ENCODE results near the gene RPS6KL1. TPM values are rescaled to one million over a fixed set of nuclear protein-coding genes. Genes with fewer than 3 reads are reported as not detected.

The RPS6KL1 gene
- total and polyA plus RNA-seq, 9 donors, result 6.1 to 11.2 (median 7.6) TPM

GRCh38 chr14:74921987-74922751, 891 bp downstream of the RPS6KL1 start:
- H3K36me3 ChIP-seq (ENCODE audit: control insufficient read depth, insufficient read depth, low read length), result no peaks in the 10 kb centered on the region
- peak overlapping the region; percentile 51 for H3K4me3 ChIP-seq (ENCODE audit: low read length)
- DNase-seq, result no peak
- WGBS (ENCODE audit: insufficient coverage), result 60% methylated on average over 15 of the region's 19 CpGs
- peaks cover 28% of the 10 kb centered on the region for H3K4me1 ChIP-seq (ENCODE audit: control insufficient read depth, insufficient read depth, low read length)
- H3K27ac ChIP-seq (ENCODE audit: low read length), result no peak overlapping the region
- peaks cover 2% of the 10 kb centered on the region for H3K27me3 ChIP-seq (ENCODE audit: control insufficient read depth, insufficient read depth, low read length)
- no peaks in the 10 kb centered on the region for H3K9me3 ChIP-seq (replicated peaks; ENCODE audit: control insufficient read depth, low read depth, low read length)

GRCh38 chr14:74921053-74921620, 1.9 kb downstream of the RPS6KL1 start:
- DNase-seq, result no peak
- Histone ChIP-seq H3K36me3 (ENCODE audit: control insufficient read depth, insufficient read depth, low read length) (no peaks in the 10 kb centered on the region), H3K9me3 (replicated peaks; ENCODE audit: control insufficient read depth, low read depth, low read length) (no peaks in the 10 kb centered on the region), H3K27me3 (ENCODE audit: control insufficient read depth, insufficient read depth, low read length) (peaks cover 2% of the 10 kb centered on the region), H3K4me3 (ENCODE audit: low read length) (no peak overlapping the region), H3K27ac (ENCODE audit: low read length) (no peak overlapping the region), H3K4me1 (ENCODE audit: control insufficient read depth, insufficient read depth, low read length) (peaks cover 39% of the 10 kb centered on the region)
- 90% methylated on average over 18 of the region's 19 CpGs for WGBS (ENCODE audit: insufficient coverage)

GRCh38 chr14:74920281-74920680, 2.8 kb downstream of the RPS6KL1 start:
- Histone ChIP-seq H3K27ac (ENCODE audit: low read length) (no peak overlapping the region), H3K36me3 (ENCODE audit: control insufficient read depth, insufficient read depth, low read length) (no peaks in the 10 kb centered on the region), H3K4me3 (ENCODE audit: low read length) (no peak overlapping the region), H3K27me3 (ENCODE audit: control insufficient read depth, insufficient read depth, low read length) (no peaks in the 10 kb centered on the region), H3K9me3 (replicated peaks; ENCODE audit: control insufficient read depth, low read depth, low read length) (no peaks in the 10 kb centered on the region), H3K4me1 (ENCODE audit: control insufficient read depth, insufficient read depth, low read length) (peaks cover 44% of the 10 kb centered on the region)
- WGBS (ENCODE audit: insufficient coverage), result 77% methylated on average over 4 of the region's 4 CpGs
- no peak for DNase-seq

GRCh38 chr14:74919421-74920165, 3.5 kb downstream of the RPS6KL1 start:
- no peaks in the 10 kb centered on the region for H3K9me3 ChIP-seq (replicated peaks; ENCODE audit: control insufficient read depth, low read depth, low read length)
- no peak overlapping the region for H3K4me3 ChIP-seq (ENCODE audit: low read length)
- H3K36me3 ChIP-seq (ENCODE audit: control insufficient read depth, insufficient read depth, low read length), result no peaks in the 10 kb centered on the region
- DNase-seq, result no peak
- no peaks in the 10 kb centered on the region for H3K27me3 ChIP-seq (ENCODE audit: control insufficient read depth, insufficient read depth, low read length)
- peaks cover 44% of the 10 kb centered on the region for H3K4me1 ChIP-seq (ENCODE audit: control insufficient read depth, insufficient read depth, low read length)
- no peak overlapping the region for H3K27ac ChIP-seq (ENCODE audit: low read length)
- 89% methylated on average over 10 of the region's 22 CpGs for WGBS (ENCODE audit: insufficient coverage)

DNA sequence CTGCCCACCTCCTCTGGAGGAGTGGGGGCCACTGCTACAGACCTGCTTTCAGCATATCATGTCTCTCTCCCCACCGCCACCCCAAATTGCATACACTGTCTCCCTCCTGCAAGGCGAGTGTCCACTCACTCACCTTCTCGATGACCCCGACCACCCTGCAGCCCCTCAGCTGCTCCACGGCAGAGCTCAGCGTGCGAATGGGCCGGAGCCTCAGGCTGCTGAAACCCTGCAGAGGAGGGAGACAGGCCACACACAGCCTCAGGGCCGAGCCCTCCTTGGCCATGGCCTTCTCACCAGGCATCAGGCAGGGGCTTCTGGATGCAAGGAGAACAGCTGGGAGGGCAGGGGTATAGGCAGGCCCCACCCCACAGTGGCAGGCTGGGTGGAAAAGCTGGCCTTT, 4.7 kb downstream of the RPS6KL1 start:
- Histone ChIP-seq H3K4me3 (ENCODE audit: low read length) (no peak overlapping the region), H3K4me1 (ENCODE audit: control insufficient read depth, insufficient read depth, low read length) (peaks cover 47% of the 10 kb centered on the region), H3K36me3 (ENCODE audit: control insufficient read depth, insufficient read depth, low read length) (no peaks in the 10 kb centered on the region), H3K27me3 (ENCODE audit: control insufficient read depth, insufficient read depth, low read length) (no peaks in the 10 kb centered on the region), H3K9me3 (replicated peaks; ENCODE audit: control insufficient read depth, low read depth, low read length) (no peaks in the 10 kb centered on the region), H3K27ac (ENCODE audit: low read length) (peak overlapping the region; percentile 90)
- DNase-seq, result no peak
- 79% methylated on average over 9 of the region's 9 CpGs for WGBS (ENCODE audit: insufficient coverage)

DNA sequence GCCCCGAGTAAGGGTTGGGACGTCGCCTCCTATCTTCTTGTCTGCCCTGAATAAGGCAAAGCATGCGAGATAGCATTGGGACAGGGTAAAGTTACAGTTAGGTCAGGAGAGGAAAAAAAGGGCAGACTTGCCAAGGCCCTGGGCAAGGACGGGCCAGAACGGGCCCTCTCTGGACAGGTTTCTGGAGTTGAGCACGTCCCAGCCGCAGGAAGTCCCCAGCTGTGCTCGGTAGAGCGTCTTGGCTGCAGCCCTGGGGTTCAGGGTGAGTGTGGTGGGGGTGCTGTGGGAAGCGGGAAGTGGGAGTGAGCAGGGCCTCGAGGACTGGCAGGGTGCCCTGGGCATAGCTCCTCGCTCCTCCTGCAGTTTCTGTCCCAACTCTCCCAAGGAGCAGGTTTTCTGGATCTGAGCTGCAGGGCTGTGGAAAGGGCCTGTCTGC, 5.4 kb downstream of the RPS6KL1 start:
- no peaks in the 10 kb centered on the region for H3K27me3 ChIP-seq (ENCODE audit: control insufficient read depth, insufficient read depth, low read length)
- H3K4me1 ChIP-seq (ENCODE audit: control insufficient read depth, insufficient read depth, low read length), result peaks cover 42% of the 10 kb centered on the region
- peak; percentile 84 for DNase-seq
- H3K36me3 ChIP-seq (ENCODE audit: control insufficient read depth, insufficient read depth, low read length), result no peaks in the 10 kb centered on the region
- H3K27ac ChIP-seq (ENCODE audit: low read length), result peak overlapping the region; percentile 90
- H3K4me3 ChIP-seq (ENCODE audit: low read length), result no peak overlapping the region
- H3K9me3 ChIP-seq (replicated peaks; ENCODE audit: control insufficient read depth, low read depth, low read length), result no peaks in the 10 kb centered on the region
- 26% methylated on average over 8 of the region's 13 CpGs for WGBS (ENCODE audit: insufficient coverage)

- Histone ChIP-seq H3K4me1 (ENCODE audit: control insufficient read depth, insufficient read depth, low read length) (peaks cover 37% of the 10 kb centered on the region), H3K4me3 (ENCODE audit: low read length) (no peak overlapping the region), H3K36me3 (ENCODE audit: control insufficient read depth, insufficient read depth, low read length) (no peaks in the 10 kb centered on the region), H3K9me3 (replicated peaks; ENCODE audit: control insufficient read depth, low read depth, low read length) (no peaks in the 10 kb centered on the region), H3K27ac (ENCODE audit: low read length) (peak overlapping the region; percentile 90), H3K27me3 (ENCODE audit: control insufficient read depth, insufficient read depth, low read length) (no peaks in the 10 kb centered on the region)
- 70% methylated on average over 2 of the region's 5 CpGs for WGBS (ENCODE audit: insufficient coverage)
- no peak for DNase-seq
These were observed 5.9 kb downstream of the RPS6KL1 start for GRCh38 chr14:74917178-74917543.

DNA sequence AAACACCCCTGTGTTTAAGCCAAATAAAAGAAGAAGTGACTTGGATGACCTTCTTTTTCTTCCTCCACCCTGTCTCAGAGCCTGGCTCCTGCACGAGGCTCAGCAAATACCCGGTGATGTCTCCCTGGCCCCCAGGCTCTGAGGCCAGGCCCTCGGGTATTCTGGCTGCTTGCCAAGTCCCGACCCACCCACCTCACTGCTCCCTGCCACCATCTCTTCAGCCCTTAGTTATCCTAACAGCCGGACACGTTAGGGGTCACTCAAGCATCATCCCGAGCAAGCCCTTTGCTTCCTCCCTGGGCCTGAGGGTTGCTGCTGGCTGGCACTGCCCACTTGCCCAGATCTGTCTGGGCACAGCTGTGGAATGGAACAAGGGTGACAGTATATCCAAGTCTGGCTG, 7.2 kb downstream of the RPS6KL1 start:
- DNase-seq, result no peak
- H3K36me3 ChIP-seq (ENCODE audit: control insufficient read depth, insufficient read depth, low read length), result no peaks in the 10 kb centered on the region
- WGBS (ENCODE audit: insufficient coverage), result 40% methylated on average over 7 of the region's 7 CpGs

GRCh38 chr14:74915426-74915825, 7.6 kb downstream of the RPS6KL1 start:
- WGBS (ENCODE audit: insufficient coverage), result 100% methylated on average over 1 of the region's 4 CpGs
- H3K27ac ChIP-seq (ENCODE audit: low read length), result peak overlapping the region; percentile 90
- H3K4me1 ChIP-seq (ENCODE audit: control insufficient read depth, insufficient read depth, low read length), result peaks cover 40% of the 10 kb centered on the region

More for the DNA sequence above, 7.2 kb downstream of the RPS6KL1 start:
- Histone ChIP-seq H3K27ac (ENCODE audit: low read length) (peak overlapping the region; percentile 90), H3K4me1 (ENCODE audit: control insufficient read depth, insufficient read depth, low read length) (peaks cover 37% of the 10 kb centered on the region), H3K27me3 (ENCODE audit: control insufficient read depth, insufficient read depth, low read length) (no peaks in the 10 kb centered on the region), H3K4me3 (ENCODE audit: low read length) (no peak overlapping the region), H3K9me3 (replicated peaks; ENCODE audit: control insufficient read depth, low read depth, low read length) (no peaks in the 10 kb centered on the region)

DNA sequence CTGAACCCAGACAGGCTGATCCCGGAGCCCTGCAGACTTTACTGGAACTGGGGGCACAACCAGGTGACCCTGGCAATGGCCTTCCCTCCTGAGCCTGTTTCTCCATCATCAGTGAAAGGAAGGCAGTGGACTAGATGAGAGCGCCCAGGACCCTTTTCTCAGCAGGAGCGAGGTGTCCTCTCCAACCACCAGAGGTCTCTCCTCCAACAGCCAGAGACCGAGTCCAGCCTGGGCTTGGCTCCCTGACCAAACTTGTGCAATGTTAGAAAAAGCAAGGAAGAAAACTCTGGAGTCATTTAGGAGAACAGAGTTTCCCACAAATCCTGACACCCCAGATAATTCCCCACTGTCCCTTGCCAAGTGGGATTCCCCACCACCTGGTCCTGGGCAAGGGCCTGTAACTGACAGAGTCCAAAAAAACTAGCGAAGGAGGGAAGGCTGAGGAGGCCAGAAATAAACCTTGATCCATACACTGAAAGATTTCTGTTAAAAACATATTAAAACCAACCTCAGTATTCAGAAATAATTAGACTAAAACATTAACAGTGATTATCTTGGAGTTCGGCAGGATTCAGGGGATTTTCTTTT, 9.0 kb downstream of the RPS6KL1 start:
- WGBS (ENCODE audit: insufficient coverage), result 71% methylated on average over 1 of the region's 6 CpGs
- H3K4me1 ChIP-seq (ENCODE audit: control insufficient read depth, insufficient read depth, low read length), result peaks cover 45% of the 10 kb centered on the region
- peak; percentile 94 for DNase-seq
- H3K9me3 ChIP-seq (replicated peaks; ENCODE audit: control insufficient read depth, low read depth, low read length), result no peaks in the 10 kb centered on the region
- H3K36me3 ChIP-seq (ENCODE audit: control insufficient read depth, insufficient read depth, low read length), result no peaks in the 10 kb centered on the region
- no peaks in the 10 kb centered on the region for H3K27me3 ChIP-seq (ENCODE audit: control insufficient read depth, insufficient read depth, low read length)
- peak overlapping the region; percentile 90 for H3K27ac ChIP-seq (ENCODE audit: low read length)
- no peak overlapping the region for H3K4me3 ChIP-seq (ENCODE audit: low read length)

More at GRCh38 chr14:74915426-74915825, 7.6 kb downstream of the RPS6KL1 start:
- Histone ChIP-seq H3K36me3 (ENCODE audit: control insufficient read depth, insufficient read depth, low read length) (no peaks in the 10 kb centered on the region), H3K4me3 (ENCODE audit: low read length) (no peak overlapping the region), H3K9me3 (replicated peaks; ENCODE audit: control insufficient read depth, low read depth, low read length) (no peaks in the 10 kb centered on the region), H3K27me3 (ENCODE audit: control insufficient read depth, insufficient read depth, low read length) (no peaks in the 10 kb centered on the region)
- no peak for DNase-seq
